ENCODE data around the gene KLRG1. TPM values are rescaled to one million over a fixed set of nuclear protein-coding genes. Genes with fewer than 3 reads are reported as not detected.

KLRG1 gene
- total RNA-seq, 6 donors from 2014 or later, result 1.8 to 8.9 (median 3.2) TPM; not detected in 1

GRCh38 chr12:8950702-8951478, 38.5 kb upstream of the KLRG1 start:
- H3K4me3 ChIP-seq, result peak overlapping the region; percentile 66 to 94 (median 80)
- 8 to 9% methylated on average over 9 of the region's 9 CpGs for WGBS, 2 donors

GRCh38 chr12:8951744-8952143, 37.6 kb upstream of the KLRG1 start:
- Histone ChIP-seq H3K27ac (peak overlapping the region in 1 of 4 donors; percentile 40), H3K36me3 (no peaks in the 10 kb centered on the region), H3K9me3 (no peaks in the 10 kb centered on the region), H3K27me3 (no peaks in the 10 kb centered on the region), H3K4me3 (no peak overlapping the region), H3K4me1 (peaks cover 20 to 36% (median 25%) of the 10 kb centered on the region in 4 donors)
- TF ChIP-seq POLR2AphosphoS5 (IDR thresholded peaks at IDR 0.05) (no peak), POLR2A (IDR thresholded peaks at IDR 0.05) (no peak), CTCF (IDR thresholded peaks at IDR 0.05) (no peak), EP300 (IDR thresholded peaks at IDR 0.05) (no peak)
- ATAC-seq (ENCODE audit: low FRiP score in 2 of 2) (no peak), DNase-seq (no peak)
- 44 to 75% methylated on average over 1 of the region's 1 CpG for WGBS, 2 donors

More at GRCh38 chr12:8950702-8951478, 38.5 kb upstream of the KLRG1 start:
- no peaks in the 10 kb centered on the region for H3K27me3 ChIP-seq
- H3K27ac ChIP-seq, result peak overlapping the region; percentile 43 to 98 (median 96)
- DNase-seq (no peak), ATAC-seq (ENCODE audit: low FRiP score in 2 of 2) (no peak)
- H3K36me3 ChIP-seq, result peaks cover 0 to 3% (median under 1%) of the 10 kb centered on the region in 4 donors
- no peaks in the 10 kb centered on the region for H3K9me3 ChIP-seq
- peaks cover 20 to 37% (median 25%) of the 10 kb centered on the region in 4 donors for H3K4me1 ChIP-seq
- TF ChIP-seq CTCF (IDR thresholded peaks at IDR 0.05) (peak in 1 of 6 experiments; percentile 22), POLR2A (IDR thresholded peaks at IDR 0.05) (no peak), EP300 (IDR thresholded peaks at IDR 0.05) (no peak), POLR2AphosphoS5 (IDR thresholded peaks at IDR 0.05) (no peak)

GRCh38 chr12:8953773-8954402, 35.5 kb upstream of the KLRG1 start:
- peaks cover 0 to 16% (median 8%) of the 10 kb centered on the region in 4 donors for H3K4me1 ChIP-seq
- H3K36me3 ChIP-seq, result no peaks in the 10 kb centered on the region
- H3K9me3 ChIP-seq, result no peaks in the 10 kb centered on the region
- H3K27me3 ChIP-seq, result no peaks in the 10 kb centered on the region
- ATAC-seq (ENCODE audit: low FRiP score in 2 of 2) (no peak), DNase-seq (peak in 1 of 2 donors; percentile 28)
- TF ChIP-seq POLR2AphosphoS5 (IDR thresholded peaks at IDR 0.05), result no peak
- TF ChIP-seq POLR2A (IDR thresholded peaks at IDR 0.05), result no peak
- TF ChIP-seq CTCF (IDR thresholded peaks at IDR 0.05), result no peak
- no peak for TF ChIP-seq EP300 (IDR thresholded peaks at IDR 0.05)
- H3K4me3 ChIP-seq, result no peak overlapping the region
- WGBS, 2 donors, result 81% methylated on average over 8 of the region's 8 CpGs
- H3K27ac ChIP-seq, result no peak overlapping the region

- H3K27me3 ChIP-seq, result no peaks in the 10 kb centered on the region
- no peak overlapping the region for H3K27ac ChIP-seq
- 88 to 96% methylated on average over 4 to 15 of the region's 15 CpGs for WGBS, 2 donors
- no peaks in the 10 kb centered on the region for H3K36me3 ChIP-seq
- ATAC-seq (ENCODE audit: low FRiP score in 2 of 2) (no peak), DNase-seq (no peak)
- H3K4me3 ChIP-seq, result no peak overlapping the region
- H3K4me1 ChIP-seq, result peaks cover 0 to 5% (median 3%) of the 10 kb centered on the region in 4 donors
- TF ChIP-seq POLR2A (IDR thresholded peaks at IDR 0.05) (no peak), CTCF (IDR thresholded peaks at IDR 0.05) (no peak), POLR2AphosphoS5 (IDR thresholded peaks at IDR 0.05) (no peak), EP300 (IDR thresholded peaks at IDR 0.05) (no peak)
- no peaks in the 10 kb centered on the region for H3K9me3 ChIP-seq
Measured at GRCh38 chr12:8956073-8956472, 33.3 kb upstream of the KLRG1 start.

All from upper lobe of left lung (tissue), 6 donors.